Esophagus squamous epithelium (tissue), 4 donors: ENCODE measurements around the gene CDV3.

Source experiments
- POLR2A ChIP-seq, 4 donors: fragments of 450-650 bp; IDR thresholded peaks; one replicate each; pipeline ENCODE4 v1.6.1; 2017; ENCODE audit warnings: antibody characterized with exemption in 4 of 4, mild to moderate bottlenecking in 4 of 4, moderate library complexity in 3 of 4
- TF ChIP-seq, protein P1 (sequence below), 6 experiments: fragments of 450-650 bp in 4 of 6; fragments of 200-600 bp in 2 of 6; sonication (generic) in 2 of 6; IDR thresholded peaks; one replicate each; pipeline ENCODE4 v1.5.1; 2016 to 2019; ENCODE audit warnings: antibody characterized with exemption in 6 of 6, mild to moderate bottlenecking in 4 of 6, moderate library complexity in 4 of 6

DNA sequence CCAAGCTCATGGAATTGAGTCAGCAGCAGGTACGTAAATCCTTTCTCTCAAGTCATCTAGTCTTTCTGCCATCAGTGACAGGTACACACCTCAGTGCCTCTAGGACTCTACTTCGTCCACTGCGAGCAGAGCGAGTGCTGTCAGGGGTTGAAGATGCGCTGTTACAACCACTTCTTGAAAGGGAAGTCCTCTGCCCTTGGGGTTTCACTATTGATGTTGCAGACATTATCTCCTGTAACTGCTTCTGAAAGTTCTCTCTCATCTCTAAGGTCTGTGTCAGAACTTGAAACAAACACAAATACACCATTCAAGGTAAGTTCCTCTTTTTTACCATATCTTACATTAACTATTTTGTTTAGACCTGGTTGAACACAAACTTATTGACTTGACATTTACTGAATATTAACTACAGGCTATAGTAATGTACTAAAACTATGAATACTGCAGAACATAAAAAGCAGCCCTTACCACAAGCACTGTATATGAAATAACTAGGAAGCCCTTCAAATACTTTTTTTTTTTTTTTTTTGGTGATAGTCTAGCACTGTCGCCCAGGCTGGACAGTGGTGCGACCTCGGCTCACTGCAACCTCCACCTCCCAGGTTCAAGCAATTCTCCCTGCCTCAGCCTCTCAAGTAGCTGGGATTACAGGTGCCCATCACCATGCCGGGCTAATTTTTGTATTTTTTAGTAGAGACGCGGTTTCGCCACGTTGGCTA lies 46.7 kb downstream of the CDV3 start:
- TF ChIP-seq POLR2A (IDR thresholded peaks at IDR 0.05): no peak
- TF ChIP-seq, protein P1, sequence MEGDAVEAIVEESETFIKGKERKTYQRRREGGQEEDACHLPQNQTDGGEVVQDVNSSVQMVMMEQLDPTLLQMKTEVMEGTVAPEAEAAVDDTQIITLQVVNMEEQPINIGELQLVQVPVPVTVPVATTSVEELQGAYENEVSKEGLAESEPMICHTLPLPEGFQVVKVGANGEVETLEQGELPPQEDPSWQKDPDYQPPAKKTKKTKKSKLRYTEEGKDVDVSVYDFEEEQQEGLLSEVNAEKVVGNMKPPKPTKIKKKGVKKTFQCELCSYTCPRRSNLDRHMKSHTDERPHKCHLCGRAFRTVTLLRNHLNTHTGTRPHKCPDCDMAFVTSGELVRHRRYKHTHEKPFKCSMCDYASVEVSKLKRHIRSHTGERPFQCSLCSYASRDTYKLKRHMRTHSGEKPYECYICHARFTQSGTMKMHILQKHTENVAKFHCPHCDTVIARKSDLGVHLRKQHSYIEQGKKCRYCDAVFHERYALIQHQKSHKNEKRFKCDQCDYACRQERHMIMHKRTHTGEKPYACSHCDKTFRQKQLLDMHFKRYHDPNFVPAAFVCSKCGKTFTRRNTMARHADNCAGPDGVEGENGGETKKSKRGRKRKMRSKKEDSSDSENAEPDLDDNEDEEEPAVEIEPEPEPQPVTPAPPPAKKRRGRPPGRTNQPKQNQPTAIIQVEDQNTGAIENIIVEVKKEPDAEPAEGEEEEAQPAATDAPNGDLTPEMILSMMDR (IDR thresholded peaks at IDR 0.05): no peak
